HEK293 (cell line): ENCODE measurements around the gene XAF1.
"Not testable (repeated sequence)": the region's sequence is repeated elsewhere in the genome, so short reads cannot be mapped to it uniquely, and the experiment has no call there.

Experiments used
- CTCF ChIA-PET: fragments of 350-600 bp; formaldehyde crosslinking; extraction: SDS; loops from one replicate; lab custom pipeline; 2021; ENCODE audit warnings: antibody characterized with exemption; lab: Yijun Ruan, JAX
- POLR2A ChIA-PET: fragments of 300-600 bp; formaldehyde crosslinking; extraction: SDS; loops from one replicate; lab custom pipeline; 2020; ENCODE audit warnings: antibody characterized with exemption, inconsistent platforms; lab: Yijun Ruan, JAX
- H3K27ac ChIP-seq: fragments of 200-500 bp; sonication (Bioruptor generic); 2 replicates; pipeline ENCODE4 v1.5.1; 2014; ENCODE audit warnings: low read depth, low read length, control low read depth, inconsistent platforms; ENCODE audit errors: extremely low read depth
- H3K36me3 ChIP-seq, 2 experiments: fragments of 200-500 bp in 1 of 2; sonication (Bioruptor generic) in 1 of 2; 1 replicate in 1 of 2; 2 replicates in 1 of 2; pipeline ENCODE4 v1.5.1; 2014 to 2017; ENCODE audit warnings: inconsistent platforms in 2 of 2, low read length in 2 of 2; ENCODE audit not compliant: control insufficient read depth in 2 of 2, insufficient read depth in 1 of 2
- H3K4me1 ChIP-seq: fragments of 200-500 bp; sonication (Bioruptor generic); 2 replicates; pipeline ENCODE4 v1.5.1; 2014; ENCODE audit warnings: mild to moderate bottlenecking, low read length, inconsistent platforms; ENCODE audit not compliant: control insufficient read depth, insufficient read depth
- H3K4me3 ChIP-seq: 2 replicates; pipeline ENCODE4 v1.5.1; 2011; ENCODE audit warnings: low read depth, mild to moderate bottlenecking, control low read depth, low read length, moderate library complexity
- H3K9me3 ChIP-seq: fragments of 200-500 bp; sonication (Bioruptor generic); 2 replicates; pipeline ENCODE4 v1.5.1; 2014; ENCODE audit warnings: low read depth, low read length, inconsistent platforms; ENCODE audit not compliant: control insufficient read depth, insufficient read depth
- BCL11A ChIP-seq: fragments of 450-650 bp; formaldehyde crosslinking; IDR thresholded peaks from 2 replicates; pipeline ENCODE4 v1.5.1; 2016; ENCODE audit warnings: low read depth, missing biosample characterization, missing genetic modification characterization
- HOXD13 ChIP-seq: sonication (generic); formaldehyde crosslinking; IDR thresholded peaks from 2 replicates; pipeline ENCODE4 v1.8.0; 2022; ENCODE audit warnings: missing genetic modification reagents, borderline replicate concordance
- KLF7 ChIP-seq: fragments of 450-650 bp; formaldehyde crosslinking; IDR thresholded peaks from 2 replicates; pipeline ENCODE4 v1.5.1; 2016; ENCODE audit warnings: missing biosample characterization, missing genetic modification characterization, borderline replicate concordance
- SALL2 ChIP-seq: fragments of 450-650 bp; formaldehyde crosslinking; IDR thresholded peaks from 2 replicates; pipeline ENCODE4 v1.5.0; 2017; ENCODE audit warnings: missing biosample characterization, mild to moderate bottlenecking, missing genetic modification characterization, borderline replicate concordance
- ZNF146 ChIP-seq: fragments of 450-650 bp; formaldehyde crosslinking; IDR thresholded peaks from 2 replicates; pipeline ENCODE4 v1.5.1; 2016; ENCODE audit warnings: missing biosample characterization, missing genetic modification characterization
- ZNF214 ChIP-seq: fragments of 450-650 bp; formaldehyde crosslinking; IDR thresholded peaks from 2 replicates; pipeline ENCODE4 v1.5.1; 2017; ENCODE audit warnings: missing biosample characterization, mild to moderate bottlenecking, missing genetic modification characterization, borderline replicate concordance
- ZNF274 ChIP-seq, 2 experiments: fragments of 200-500 bp in 1 of 2; fragments of 450-650 bp in 1 of 2; sonication (Bioruptor generic) in 1 of 2; formaldehyde crosslinking in 1 of 2; IDR thresholded peaks; 2 replicates each; pipeline versions ENCODE4 v1.5.1 to v1.6.1; 2014 to 2016; ENCODE audit warnings: borderline replicate concordance in 1 of 2, inconsistent platforms in 1 of 2, low read length in 1 of 2, missing biosample characterization in 1 of 2, missing genetic modification characterization in 1 of 2
- ZNF280D ChIP-seq: fragments of 450-650 bp; formaldehyde crosslinking; IDR thresholded peaks from 2 replicates; pipeline ENCODE4 v1.5.1; 2016; ENCODE audit warnings: missing biosample characterization, missing genetic modification characterization
- ZNF394 ChIP-seq: fragments of 450-650 bp; formaldehyde crosslinking; IDR thresholded peaks from 2 replicates; pipeline ENCODE4 v1.5.1; 2016; ENCODE audit warnings: missing biosample characterization, missing genetic modification characterization, mild to moderate bottlenecking, moderate library complexity, borderline replicate concordance
- ZNF398 ChIP-seq: fragments of 450-650 bp; formaldehyde crosslinking; IDR thresholded peaks from 2 replicates; pipeline ENCODE4 v1.5.1; 2017; ENCODE audit warnings: missing biosample characterization, missing genetic modification characterization
- ZNF513 ChIP-seq: fragments of 450-650 bp; IDR thresholded peaks from 2 replicates; pipeline ENCODE4 v1.5.1; 2018; ENCODE audit warnings: missing biosample characterization, missing genetic modification characterization
- ZNF600 ChIP-seq: fragments of 450-650 bp; formaldehyde crosslinking; IDR thresholded peaks from 2 replicates; pipeline ENCODE4 v1.5.1; 2016; ENCODE audit warnings: missing biosample characterization, missing genetic modification characterization
- ZNF626 ChIP-seq: fragments of 450-650 bp; sonication (Bioruptor Pico); formaldehyde crosslinking; IDR thresholded peaks from 2 replicates; pipeline ENCODE4 v1.5.1; 2018; ENCODE audit warnings: missing biosample characterization, missing genetic modification characterization, inconsistent platforms
- ZNF629 ChIP-seq: fragments of 450-650 bp; formaldehyde crosslinking; IDR thresholded peaks from 2 replicates; pipeline ENCODE4 v1.5.1; 2017; ENCODE audit warnings: missing biosample characterization, missing genetic modification characterization
- ZNF664 ChIP-seq: fragments of 450-650 bp; formaldehyde crosslinking; IDR thresholded peaks from 2 replicates; pipeline ENCODE4 v1.5.1; 2016; ENCODE audit warnings: missing biosample characterization, missing genetic modification characterization
- ZNF692 ChIP-seq: fragments of 450-650 bp; formaldehyde crosslinking; IDR thresholded peaks from 2 replicates; pipeline ENCODE4 v1.5.1; 2016; ENCODE audit warnings: missing biosample characterization, missing genetic modification characterization
- ZNF776 ChIP-seq: fragments of 450-650 bp; formaldehyde crosslinking; IDR thresholded peaks from 2 replicates; pipeline ENCODE4 v1.5.0; 2017; ENCODE audit warnings: missing biosample characterization, missing genetic modification characterization, borderline replicate concordance
- ZSCAN4 ChIP-seq: fragments of 450-650 bp; formaldehyde crosslinking; IDR thresholded peaks from 2 replicates; pipeline ENCODE4 v1.5.1; 2017; ENCODE audit warnings: missing biosample characterization, missing genetic modification characterization

Gene XAF1

GRCh38 chr17:6772016-6772415 lies 16.2 kb downstream of the XAF1 start:
- ChIA-PET POLR2A (no interaction called here), CTCF (interaction anchor here (1.1 kb wide), 1 partner anchor 71 kb away, joined by 4 read pairs; no protein-coding TSS in a partner anchor)
- no peaks in the 10 kb centered on the region; the same call in 1 of the 2 replicates for H3K9me3 ChIP-seq
- H3K27ac ChIP-seq, result no peak overlapping the region
- H3K4me1 ChIP-seq, result no peaks in the 10 kb centered on the region
- no peak overlapping the region for H3K4me3 ChIP-seq
- H3K36me3 ChIP-seq, result no peaks in the 10 kb centered on the region
- TF ChIP-seq KLF7 (tag by site-specific recombination) (no peak), ZNF513 (tag by site-specific recombination) (no peak), ZNF214 (tag by site-specific recombination) (no peak), ZNF776 (tag by site-specific recombination) (no peak), ZSCAN4 (no peak), ZNF629 (no peak)
- TF ChIP-seq, all 188 proteins: peak for 0

GRCh38 chr17:6774906-6775305 lies 19.1 kb downstream of the XAF1 start:
- H3K4me1 ChIP-seq, CTCF ChIA-PET, H3K27ac ChIP-seq, H3K4me3 ChIP-seq, H3K36me3 ChIP-seq, POLR2A ChIA-PET, H3K9me3 ChIP-seq: not testable (repeated sequence)
- TF ChIP-seq ZNF280D (tag by site-specific recombination), result 0 out of 2 replicates have a peak, but pooled peaks have one; percentile 22
- peak; percentile 88 for TF ChIP-seq ZNF146
- TF ChIP-seq, all 188 proteins: peak for 2; not testable (repeated sequence) for 186

- POLR2A ChIA-PET, result no interaction called here
- H3K36me3 ChIP-seq, result no peaks in the 10 kb centered on the region
- no peak for TF ChIP-seq ZNF600 (tag by site-specific recombination)
- TF ChIP-seq ZNF394 (tag by site-specific recombination), result no peak
- TF ChIP-seq ZNF692 (tag by site-specific recombination), result no peak
- no peak for TF ChIP-seq ZNF626
- no peak for TF ChIP-seq ZNF274 (IDR thresholded peaks at IDR 0.05; ENCODE audit: low read length)
- no peak for TF ChIP-seq ZNF274 (tag by site-specific recombination; IDR thresholded peaks at IDR 0.05; ENCODE audit: borderline replicate concordance)
- no peak for TF ChIP-seq BCL11A (tag by site-specific recombination)
- no peak for TF ChIP-seq SALL2 (tag by site-specific recombination)
- no peak for TF ChIP-seq ZNF664
- TF ChIP-seq HOXD13 (CRISPR knock-in tag), result no peak
- TF ChIP-seq ZNF398 (tag by site-specific recombination), result no peak
- TF ChIP-seq, all 188 proteins: peak for 0
- H3K27ac ChIP-seq, result no peak within 1 kb of the TSS
- no peaks in the 10 kb centered on the region; the same call in 1 of the 2 replicates for H3K9me3 ChIP-seq
- CTCF ChIA-PET, result no interaction called here
- no peaks in the 10 kb centered on the region for H3K4me1 ChIP-seq
- no peak within 1 kb of the TSS for H3K4me3 ChIP-seq
Measured at GRCh38 chr17:6775871-6776405, 20.1 kb downstream of the XAF1 start, which contains the start of gene FBXO39. FBXO39 (plus strand) TSS chr17:6776215; CDS start chr17:6779869, 3,654 bp downstream.
